GM12891 (cell line): ENCODE data around the gene IL3RA.
A peak's percentile ranks its signal among the peaks of the same experiment; 100 is the strongest.

Experiments
- POLR2A ChIP-seq: IDR thresholded peaks from 2 replicates; pipeline ENCODE4 v1.6.1; 2011; ENCODE audit warnings: low read depth, low read length, control low read depth
- POLR2AphosphoS5 ChIP-seq: IDR thresholded peaks from 2 replicates; pipeline ENCODE4 v1.6.1; 2011; ENCODE audit warnings: low read depth, low read length, control low read depth
- POU2F2 ChIP-seq: IDR thresholded peaks from 2 replicates; pipeline ENCODE4 v1.6.1; 2011; ENCODE audit warnings: low read depth, mild to moderate bottlenecking, control low read depth, low read length, moderate library complexity
- TAF1 ChIP-seq: IDR thresholded peaks from 2 replicates; pipeline ENCODE4 v1.6.1; 2011; ENCODE audit warnings: low read depth, low read length, control low read depth

DNA sequence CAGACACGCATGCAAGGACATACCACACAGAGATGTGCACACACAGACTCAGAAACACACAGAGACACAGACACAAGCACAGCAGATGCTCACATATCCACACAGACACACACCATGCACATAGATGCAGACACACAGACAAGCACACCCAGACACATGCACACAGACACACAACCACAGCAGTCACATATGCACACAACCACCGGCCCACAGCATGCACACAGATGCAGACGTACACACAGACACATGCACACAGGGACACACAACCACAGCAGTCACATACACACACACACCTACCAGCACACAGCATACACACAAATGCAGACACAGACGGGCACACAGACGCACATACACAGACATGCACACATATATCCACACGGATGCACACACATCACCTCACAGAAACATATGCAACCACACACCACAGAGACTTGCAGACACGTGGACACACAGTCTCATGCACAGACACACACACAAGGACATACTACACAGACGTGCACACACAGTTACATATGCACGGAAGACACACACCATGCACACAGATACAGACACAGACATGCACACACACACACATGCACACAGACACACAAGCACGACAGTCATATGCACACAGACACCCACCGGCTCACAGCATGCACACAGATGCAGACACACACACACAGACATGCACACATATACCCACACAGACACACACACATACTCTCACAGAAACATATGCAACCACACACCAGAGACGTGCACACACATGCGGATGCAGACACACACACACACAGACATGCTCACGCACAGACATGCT lies 80.6 kb downstream of the IL3RA start:
- TF ChIP-seq POLR2A, result peak; percentile 37
- no peak for TF ChIP-seq POU2F2
- TF ChIP-seq TAF1, result no peak
- TF ChIP-seq POLR2AphosphoS5, result no peak; the same call in 1 of the 2 replicates
